ENCODE measurements around the gene TRPM5. TPM values are rescaled to one million over a fixed set of nuclear protein-coding genes. Genes with fewer than 3 reads are reported as not detected.

TRPM5 gene
- total RNA-seq, 1 donor from 2014 or later = not detected

DNA sequence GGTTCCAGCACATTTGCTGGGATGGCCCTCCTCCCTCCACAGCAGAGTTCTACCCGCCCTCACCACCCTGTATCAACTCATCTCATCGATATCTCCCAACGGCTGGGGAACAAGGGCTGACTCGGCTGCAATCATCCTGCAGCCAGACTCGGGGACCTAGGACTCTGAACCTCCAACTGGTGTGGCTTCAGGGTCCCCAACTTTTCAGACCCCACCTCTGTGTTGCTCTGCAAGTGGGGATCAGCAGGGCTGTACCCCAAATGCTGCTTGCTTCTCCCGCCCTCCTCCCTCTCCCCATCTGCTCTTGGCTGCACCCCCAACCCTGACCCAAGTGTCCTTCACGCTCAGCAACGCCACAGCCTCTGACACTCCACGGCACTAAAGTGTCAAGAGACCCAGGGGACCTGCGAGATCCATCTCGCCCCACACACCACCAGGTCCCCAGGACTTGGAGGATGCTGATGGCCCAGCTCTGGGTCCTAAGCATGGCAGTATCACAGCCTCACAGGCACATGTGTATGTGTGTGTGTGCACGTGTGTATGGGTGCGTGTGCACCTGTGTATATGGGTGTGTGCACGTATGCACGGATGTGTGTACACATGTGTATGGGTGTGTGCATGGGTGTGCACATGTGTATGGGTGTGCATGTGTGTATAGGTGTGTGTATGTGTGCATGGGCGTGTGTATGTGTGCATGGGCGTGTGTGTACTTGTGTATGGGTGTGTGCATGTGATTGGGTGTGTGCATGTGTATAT, 26.9 kb upstream of the TRPM5 start:
- DNase-seq (ENCODE audit: low spot score) = no peak

DNA sequence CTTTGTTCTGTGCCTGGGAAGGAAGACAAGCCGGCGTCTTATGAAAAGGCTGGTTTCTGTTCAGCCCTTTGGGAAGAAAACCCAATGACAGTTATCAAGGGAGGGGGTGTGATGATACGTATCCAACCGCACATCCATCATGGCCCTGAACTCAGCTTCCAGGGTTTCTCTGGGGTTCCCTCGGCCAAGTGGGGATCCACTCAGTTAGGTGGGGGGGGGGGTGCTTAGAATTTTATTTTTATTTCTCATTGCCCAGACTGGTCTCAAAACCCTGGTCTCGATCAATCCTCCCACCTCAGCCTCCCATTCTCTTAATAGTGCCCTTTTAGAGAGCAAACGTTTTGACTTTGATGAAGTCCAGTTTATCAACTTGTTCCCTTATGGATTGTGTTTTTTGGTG, 26.2 kb upstream of the TRPM5 start:
- DNase-seq (ENCODE audit: low spot score) = no peak

DNA sequence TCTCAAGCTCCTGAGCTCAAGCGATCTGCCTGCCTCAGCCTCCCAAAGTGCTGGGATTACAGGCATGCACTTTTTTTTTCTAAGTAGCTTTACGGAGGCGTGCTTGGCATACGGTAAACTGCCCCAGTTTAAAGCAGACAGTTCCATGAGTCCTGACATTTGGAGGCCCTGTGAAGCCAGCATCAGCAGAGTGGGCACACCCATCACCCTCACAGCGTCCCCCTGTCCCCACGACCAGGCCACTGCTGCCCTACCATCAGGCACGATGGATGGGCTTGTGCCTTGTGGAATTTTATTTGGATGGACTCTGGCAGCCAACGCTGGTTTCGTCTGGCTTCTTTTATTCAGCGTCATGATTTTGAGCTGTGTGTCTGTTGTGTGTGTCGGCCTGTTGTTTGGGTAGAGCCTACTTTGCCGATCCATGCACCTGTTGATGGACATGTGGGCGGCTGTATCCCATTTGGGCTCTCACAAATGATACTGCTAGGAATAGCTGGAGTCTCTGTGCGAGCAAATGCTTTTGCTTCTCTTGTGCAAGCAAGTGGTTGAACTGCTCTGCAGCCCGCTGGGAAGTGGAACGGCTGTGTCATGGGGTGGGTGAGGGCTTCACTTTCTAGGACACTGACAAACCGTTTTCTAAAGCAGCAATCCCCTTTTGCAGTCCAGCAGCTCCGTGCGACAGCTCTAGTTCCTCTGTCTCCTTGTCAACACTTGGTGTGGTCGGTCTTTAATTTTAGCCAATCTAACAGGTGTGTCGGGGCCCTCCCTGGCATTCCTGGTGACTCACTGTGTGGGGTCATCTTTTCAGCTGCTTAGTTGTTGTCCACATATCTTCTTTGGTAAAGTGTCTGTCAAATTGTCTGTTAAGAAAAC, 24.3 kb upstream of the TRPM5 start:
- no peak for DNase-seq (ENCODE audit: low spot score)

DNA sequence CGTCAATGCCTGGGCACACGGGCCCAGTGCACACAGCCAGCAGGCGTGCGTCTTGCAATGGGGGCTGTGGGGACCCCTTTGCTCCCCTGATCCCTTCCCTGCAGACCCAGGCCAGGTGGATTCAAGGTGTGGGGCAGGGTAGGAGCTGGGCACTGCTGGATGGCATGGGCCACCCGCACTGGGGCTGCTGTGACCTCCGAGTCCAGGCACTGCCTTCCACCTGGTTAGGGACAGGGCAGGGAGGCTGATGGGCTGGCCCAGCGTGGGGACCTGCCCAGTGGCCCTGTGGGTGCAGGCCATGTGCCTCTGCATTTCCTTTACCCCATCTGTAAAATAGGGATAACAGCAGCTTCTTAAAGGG, 23.4 kb upstream of the TRPM5 start:
- DNase-seq (ENCODE audit: low spot score) = no peak

DNA sequence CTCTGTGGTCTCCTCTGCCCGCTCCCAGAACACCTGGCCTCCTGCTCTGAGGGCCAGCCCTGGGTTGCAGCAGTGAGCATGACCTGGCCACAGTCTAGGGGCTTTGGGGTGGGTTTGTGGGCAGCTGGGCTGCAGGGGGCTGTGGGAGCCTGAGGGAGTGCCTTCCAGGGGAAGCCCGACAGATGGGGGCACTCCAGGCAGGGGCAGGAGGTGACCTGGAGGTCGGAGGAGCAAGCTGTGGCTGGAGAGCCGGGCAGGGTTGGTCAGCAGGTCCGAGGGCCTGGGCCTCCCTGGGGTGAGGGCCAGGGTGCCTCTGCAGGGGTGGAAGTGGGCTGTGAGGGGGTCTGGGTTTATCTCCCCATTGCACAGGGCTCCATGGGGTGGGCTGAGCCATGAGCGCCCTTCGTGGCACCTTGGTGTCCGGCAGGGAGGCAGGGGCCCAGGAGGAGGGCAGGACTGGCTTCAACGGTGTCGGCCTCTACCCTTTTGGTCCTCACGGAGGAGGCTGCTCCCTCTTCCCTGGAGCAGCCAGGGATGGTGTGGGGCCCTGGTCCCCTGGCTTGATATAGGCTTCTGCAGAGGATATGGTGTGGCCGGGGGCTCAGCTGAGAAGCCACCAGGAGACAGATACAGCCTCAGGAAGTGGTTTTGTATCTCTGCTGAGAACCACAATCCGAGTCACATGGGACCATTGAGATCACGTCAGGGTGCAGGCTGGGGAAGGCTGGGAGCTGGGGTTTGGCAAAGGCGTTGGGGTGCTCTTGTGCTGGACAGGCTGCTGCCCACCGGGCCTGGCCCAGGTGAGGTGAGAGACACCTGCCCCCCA, 22.8 kb upstream of the TRPM5 start:
- DNase-seq (ENCODE audit: low spot score) = no peak

- no peak for DNase-seq (ENCODE audit: low spot score)
Measured at GRCh38 chr11:2466069-2466801, 21.9 kb upstream of the TRPM5 start.

DNA sequence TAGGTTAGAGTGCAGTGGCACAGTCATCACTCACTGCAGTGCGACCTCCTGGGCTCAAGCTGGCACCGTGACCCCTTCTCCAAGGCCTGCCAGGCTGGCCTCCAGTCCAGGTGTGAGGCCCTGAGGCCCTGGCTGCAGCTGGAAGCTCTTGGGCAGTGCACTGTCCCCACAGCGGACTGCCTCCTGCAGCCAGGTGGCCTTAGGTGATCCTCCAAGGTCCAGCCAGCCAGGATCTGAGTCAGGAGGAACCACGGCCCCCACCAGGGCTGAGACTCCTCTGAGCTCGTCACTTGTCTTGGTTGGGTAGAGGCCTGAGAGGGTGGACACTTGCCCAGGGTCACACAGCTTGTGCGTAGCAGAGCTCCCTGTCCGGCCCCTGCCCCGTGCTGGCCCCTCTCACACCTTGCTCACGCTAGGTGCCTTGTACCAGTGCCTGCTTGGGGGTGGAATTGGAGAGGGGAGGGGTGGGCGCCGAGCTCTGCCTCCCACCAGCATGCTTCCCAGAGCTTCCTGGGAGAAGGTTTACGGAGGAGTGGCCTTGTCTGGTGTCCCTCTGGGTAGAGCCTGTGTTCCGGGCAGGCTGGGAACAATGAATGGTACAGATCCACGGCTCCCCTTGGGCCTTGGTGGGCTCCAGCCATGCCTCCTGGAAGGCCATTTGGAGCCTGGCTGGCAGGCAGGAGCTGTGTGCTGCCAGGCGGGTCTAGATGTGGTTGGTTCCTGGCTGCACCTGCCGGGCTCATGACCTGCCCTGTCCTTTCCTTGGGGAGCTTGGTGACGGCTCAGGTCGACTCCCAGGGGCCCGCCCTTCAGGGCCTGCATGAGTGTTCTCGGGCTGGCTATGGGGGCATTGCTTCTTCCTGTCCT, 21.1 kb upstream of the TRPM5 start:
- no peak for DNase-seq (ENCODE audit: low spot score)

DNA sequence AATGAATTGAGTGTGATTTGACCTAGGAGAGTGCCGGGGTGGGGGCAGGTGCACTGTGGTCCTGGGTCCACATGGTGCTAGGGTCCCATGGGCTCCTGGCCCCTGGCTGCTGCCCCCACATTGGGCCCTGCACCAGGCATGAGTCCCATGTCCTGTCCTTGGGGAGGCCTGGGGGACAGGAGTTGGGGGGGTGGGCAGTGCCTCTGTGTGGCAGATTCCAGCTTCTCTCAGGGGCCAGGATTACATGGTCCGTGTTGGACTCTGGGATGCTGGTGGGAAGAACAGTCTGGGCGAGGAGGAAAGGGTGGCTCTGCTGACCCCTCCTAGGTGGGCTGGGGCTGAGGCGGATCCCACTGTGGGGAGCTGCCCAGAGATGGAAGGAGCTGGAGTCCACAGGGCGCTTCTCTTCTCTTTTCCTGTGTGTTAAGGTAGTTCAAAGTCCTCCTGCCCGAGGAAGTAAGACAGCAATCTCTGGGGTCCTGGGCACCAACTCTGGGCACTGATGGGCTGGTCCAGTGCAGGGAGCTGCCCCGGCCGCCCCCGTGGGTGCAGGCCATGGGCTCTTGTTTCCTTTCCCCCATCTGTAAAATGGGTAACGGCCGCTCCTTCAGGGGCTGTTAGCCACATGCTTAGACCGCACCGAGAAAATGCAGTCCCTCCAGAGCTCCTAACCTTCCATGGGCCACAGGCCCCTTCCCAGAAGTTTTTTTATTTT, 20.3 kb upstream of the TRPM5 start:
- no peak for DNase-seq (ENCODE audit: low spot score)

GRCh38 chr11:2463766-2464277, 19.5 kb upstream of the TRPM5 start:
- DNase-seq (ENCODE audit: low spot score) = no peak

- DNase-seq (ENCODE audit: low spot score) = no peak
Measured at GRCh38 chr11:2462986-2463765, 18.9 kb upstream of the TRPM5 start.

DNA sequence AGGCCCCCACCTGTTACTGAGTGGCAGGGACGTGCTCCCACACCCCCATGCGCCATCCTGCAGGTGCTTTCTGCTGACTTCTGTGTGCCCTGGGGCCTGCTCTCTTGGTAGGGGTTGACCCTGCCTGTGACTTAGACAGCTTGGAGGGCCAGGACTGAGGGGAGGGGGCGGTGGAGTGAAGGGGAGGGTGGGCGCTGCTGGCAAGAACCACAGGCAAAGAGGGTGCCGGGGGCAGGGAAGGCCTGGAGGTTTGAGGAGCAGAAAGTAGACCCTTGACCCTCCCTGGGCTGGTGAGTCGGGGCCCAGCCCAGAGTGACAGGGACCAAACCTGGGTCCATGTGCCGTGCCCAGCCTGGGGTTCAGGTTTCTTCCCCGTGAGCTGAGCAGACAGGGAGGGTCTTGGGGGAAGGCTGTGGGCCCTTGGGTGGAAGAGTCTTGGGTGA, 18.2 kb upstream of the TRPM5 start:
- DNase-seq (ENCODE audit: low spot score) = no peak

DNA sequence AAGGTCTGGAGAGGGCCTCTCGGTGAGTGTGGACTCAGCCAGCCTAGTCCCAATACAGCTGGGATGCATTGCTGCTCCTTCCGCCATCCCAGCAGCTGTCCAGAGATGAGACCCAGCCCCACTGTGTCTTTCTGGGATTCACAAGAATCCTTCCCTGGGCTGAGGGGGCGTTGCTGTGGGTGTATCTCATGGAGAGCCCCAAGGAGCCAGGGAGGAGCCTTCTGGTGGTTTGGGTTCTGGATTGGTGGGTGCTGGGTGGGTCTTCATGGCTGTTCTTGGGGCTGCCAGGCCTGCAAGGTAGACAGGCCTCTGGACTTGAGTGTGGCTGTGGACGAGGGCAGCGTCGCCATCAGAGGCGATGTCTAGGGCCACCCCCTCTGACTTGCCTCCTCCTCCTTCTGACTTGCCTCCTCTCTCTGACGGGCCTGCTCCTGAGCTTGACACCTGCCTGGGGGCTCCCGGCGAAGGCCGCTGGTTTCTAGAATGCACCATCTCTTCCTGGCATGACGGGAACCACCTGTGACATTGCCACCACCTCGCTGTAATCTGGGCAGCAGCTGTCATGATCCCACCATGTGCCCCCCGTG, 17.7 kb upstream of the TRPM5 start:
- DNase-seq (ENCODE audit: low spot score) = no peak

- DNase-seq (ENCODE audit: low spot score) = peak; percentile 46
Measured at GRCh38 chr11:2461253-2461955, 17.1 kb upstream of the TRPM5 start.

DNA sequence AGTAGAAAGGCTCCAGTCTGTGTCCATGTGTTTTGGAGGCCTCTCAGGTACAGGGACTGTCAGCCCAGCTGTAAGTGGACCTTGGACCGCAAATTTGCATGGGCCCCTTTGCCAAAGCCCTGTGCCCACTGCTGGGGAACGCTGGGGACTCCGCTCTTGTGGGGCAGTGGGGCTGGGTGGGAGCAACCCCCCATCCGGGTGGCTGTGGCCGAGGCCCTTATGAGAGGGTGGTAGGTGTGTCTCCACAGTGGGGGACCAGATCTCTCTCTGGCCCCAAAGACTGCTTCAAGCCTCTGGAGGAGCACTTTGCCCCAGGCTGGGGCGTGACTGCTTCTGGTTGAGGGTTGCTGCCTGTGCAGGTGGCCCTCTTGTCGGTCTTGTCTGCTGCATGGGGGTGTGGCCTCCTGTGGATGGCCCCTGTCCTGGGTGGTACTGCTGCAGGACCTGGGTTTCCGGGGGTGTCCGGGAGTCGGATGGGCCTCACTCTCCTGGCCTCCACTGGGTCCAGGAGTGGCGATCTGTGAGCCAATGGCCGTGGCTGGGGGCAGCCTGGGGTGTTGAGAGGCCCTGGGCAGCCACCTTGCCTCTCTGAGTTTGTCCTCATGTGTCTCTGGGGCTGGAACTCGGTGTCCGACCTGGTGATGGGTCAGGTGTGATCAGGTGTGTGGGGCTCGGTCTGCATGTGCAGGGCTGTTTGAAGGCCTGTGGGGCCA, 16.4 kb upstream of the TRPM5 start:
- DNase-seq (ENCODE audit: low spot score) = no peak

DNA sequence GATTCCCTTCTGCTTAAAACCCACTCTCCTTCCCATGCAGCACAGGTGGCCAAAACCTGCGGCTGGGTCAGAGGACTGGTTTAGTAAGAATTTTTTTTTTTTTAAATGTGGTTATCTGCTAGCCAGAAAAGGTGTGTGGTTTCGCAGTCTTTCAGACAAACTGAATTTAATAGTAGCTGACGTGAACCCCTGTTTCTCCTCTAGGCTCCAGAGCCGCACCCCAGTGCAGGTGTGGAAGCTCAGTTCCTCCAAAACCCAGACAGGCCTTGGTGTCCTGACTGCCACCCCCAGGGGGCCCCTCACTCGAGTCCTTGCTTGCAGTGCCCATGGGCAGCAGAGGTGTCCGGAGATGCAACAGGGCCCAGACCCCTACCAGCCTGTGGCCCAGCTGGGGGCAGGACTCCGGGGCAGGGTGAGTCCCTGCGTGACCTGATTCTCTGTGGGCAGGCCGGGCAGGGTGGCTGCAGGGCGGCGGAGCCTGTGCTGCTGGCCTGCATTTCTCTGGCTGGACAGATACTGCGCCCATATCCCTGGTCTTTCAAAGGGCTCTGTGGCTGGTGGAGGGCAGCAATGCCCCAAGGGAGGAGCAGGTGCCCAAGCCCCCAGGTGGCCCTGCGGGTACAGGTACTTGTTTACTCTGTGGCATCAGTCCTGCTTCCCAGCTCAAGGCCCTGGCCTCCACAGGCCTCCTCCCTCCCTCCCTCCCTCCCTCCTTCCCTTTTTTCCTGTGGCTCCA, 15.7 kb upstream of the TRPM5 start:
- no peak for DNase-seq (ENCODE audit: low spot score)

- no peak for DNase-seq (ENCODE audit: low spot score)
Measured at GRCh38 chr11:2459016-2459725, 14.9 kb upstream of the TRPM5 start.

Data from umbilical cord (tissue), 2 donors.